Fibroblast of villous mesenchyme (primary cell): ENCODE results near the gene CGB1. TPM values are rescaled to one million over a fixed set of nuclear protein-coding genes. Genes with fewer than 3 reads are reported as not detected.
"Not testable (repeated sequence)": the region's sequence is repeated elsewhere in the genome, so short reads cannot be mapped to it uniquely, and the experiment has no call there.

Experiments
- DNase-seq: peaks from one replicate; pipeline ENCODE4 v3.0.0-alpha.2; 2010; ENCODE audit warnings: low read depth
- H3K4me3 ChIP-seq: 2 replicates; pipeline ENCODE4 v1.5.1; 2011; ENCODE audit warnings: low read depth, mild to moderate bottlenecking, low read length
- total RNA-seq: library from RNA; depleted of rRNA; stranded (reverse); fragments of >200 nt; gene quantifications from 2 replicates; pipeline ENCODE4 v1.2.3, GENCODE V29; 2012
- TF ChIP-seq, protein P1 (sequence below): IDR thresholded peaks from 2 replicates; pipeline ENCODE4 v1.5.1; 2012; ENCODE audit warnings: low read depth, mild to moderate bottlenecking, low read length; ENCODE audit not compliant: insufficient read depth

The CGB1 gene
- total RNA-seq, 1 donor = not detected

DNA sequence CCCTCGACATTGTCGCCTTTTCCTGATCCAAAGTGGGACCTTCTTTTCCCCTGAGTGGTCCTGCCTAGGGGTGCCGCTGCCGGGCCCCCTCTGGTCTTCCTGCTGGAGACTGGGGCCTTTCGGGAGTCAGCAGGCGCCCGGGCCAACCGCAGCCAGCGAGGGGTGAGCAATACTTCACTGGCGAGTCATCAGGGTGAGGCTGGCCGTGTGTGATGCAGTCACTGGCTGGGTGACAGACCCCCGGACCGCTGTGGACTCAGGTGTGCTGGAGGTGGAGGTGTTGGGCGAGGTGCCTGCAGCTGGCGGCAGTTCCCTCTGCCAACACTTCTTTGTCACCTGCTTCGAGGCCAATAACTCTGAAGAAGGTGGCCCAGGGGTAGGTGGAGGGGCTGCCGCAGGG, 5.5 kb upstream of the CGB1 start:
- no peak for DNase-seq
- no peak overlapping the region for H3K4me3 ChIP-seq
- TF ChIP-seq, protein P1, sequence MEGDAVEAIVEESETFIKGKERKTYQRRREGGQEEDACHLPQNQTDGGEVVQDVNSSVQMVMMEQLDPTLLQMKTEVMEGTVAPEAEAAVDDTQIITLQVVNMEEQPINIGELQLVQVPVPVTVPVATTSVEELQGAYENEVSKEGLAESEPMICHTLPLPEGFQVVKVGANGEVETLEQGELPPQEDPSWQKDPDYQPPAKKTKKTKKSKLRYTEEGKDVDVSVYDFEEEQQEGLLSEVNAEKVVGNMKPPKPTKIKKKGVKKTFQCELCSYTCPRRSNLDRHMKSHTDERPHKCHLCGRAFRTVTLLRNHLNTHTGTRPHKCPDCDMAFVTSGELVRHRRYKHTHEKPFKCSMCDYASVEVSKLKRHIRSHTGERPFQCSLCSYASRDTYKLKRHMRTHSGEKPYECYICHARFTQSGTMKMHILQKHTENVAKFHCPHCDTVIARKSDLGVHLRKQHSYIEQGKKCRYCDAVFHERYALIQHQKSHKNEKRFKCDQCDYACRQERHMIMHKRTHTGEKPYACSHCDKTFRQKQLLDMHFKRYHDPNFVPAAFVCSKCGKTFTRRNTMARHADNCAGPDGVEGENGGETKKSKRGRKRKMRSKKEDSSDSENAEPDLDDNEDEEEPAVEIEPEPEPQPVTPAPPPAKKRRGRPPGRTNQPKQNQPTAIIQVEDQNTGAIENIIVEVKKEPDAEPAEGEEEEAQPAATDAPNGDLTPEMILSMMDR = no peak

DNA sequence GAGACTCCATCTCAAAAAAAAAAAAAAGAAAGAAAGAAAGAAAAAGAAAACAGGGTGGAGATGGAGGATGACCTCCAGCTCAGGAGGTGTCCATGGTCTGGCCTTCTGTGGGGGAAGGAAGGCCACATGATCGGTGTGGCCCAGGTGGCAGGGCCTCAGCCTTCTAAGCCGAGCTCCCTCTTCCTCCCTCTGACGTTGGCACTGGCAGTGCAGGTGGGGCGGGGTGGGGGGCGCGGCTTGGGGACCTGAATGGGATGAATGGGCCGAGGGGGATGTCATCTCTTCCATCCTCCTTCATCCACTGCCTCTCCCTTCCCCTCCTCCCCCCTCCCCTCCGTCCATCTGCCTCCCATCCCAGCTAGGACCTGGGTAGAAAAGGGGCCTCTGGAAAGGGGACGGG, 3.0 kb upstream of the CGB1 start:
- DNase-seq, H3K4me3 ChIP-seq: not testable (repeated sequence)

DNA sequence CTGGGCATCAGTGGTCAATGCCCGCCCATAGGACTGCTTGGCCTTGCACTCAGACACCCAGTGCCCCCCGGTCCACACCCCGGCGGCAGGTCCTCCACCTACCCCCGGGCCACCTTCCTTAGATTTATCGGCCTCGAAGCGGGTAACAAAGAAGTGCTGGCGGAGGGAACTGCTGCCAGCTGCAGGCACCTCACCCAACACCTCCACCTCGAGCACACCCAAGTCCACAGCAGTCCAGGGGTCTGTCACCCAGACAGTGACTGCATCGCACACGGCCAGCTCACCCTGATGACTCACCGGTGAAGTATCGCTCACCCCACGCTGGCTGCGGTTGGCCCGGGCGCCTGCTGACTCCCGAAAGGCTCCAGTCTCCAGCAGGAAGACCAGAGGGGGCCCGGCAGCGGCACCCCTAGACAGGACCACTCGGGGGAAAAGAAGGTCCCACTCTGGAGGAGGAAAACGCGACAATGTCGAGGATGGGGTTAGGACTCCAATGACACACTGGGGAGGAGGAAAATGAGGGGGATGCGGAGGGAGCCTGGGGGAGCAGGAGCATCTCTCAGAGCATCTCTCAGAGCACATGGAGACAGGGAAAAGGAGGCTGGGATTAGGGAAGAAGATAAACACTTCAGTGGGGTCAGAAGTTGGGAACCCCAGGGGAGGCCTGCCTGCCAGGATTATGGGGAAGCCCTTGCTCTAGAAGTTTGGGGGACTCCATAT, 2.0 kb upstream of the CGB1 start:
- DNase-seq = peak; percentile 67
- H3K4me3 ChIP-seq = not testable (repeated sequence)

DNA sequence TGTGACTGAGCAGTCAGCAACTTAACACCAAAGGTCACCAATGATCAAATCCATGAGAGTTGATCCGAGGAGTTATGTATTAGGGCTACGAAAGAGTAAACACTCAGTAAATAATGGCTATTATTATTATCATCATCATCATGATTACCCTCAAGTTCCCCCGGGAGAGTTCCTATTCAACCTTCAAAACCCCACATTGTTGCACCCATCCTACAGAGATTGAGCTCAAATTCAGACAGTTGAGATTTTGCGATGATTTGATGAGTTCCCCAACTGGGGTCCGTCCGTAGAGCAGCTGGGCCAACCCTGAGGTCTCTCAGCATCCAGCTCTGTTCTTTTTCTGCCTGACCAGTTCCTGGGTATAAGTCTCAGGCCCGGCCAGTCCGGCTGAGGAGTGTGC, 1.4 kb upstream of the CGB1 start:
- DNase-seq, H3K4me3 ChIP-seq: not testable (repeated sequence)

DNA sequence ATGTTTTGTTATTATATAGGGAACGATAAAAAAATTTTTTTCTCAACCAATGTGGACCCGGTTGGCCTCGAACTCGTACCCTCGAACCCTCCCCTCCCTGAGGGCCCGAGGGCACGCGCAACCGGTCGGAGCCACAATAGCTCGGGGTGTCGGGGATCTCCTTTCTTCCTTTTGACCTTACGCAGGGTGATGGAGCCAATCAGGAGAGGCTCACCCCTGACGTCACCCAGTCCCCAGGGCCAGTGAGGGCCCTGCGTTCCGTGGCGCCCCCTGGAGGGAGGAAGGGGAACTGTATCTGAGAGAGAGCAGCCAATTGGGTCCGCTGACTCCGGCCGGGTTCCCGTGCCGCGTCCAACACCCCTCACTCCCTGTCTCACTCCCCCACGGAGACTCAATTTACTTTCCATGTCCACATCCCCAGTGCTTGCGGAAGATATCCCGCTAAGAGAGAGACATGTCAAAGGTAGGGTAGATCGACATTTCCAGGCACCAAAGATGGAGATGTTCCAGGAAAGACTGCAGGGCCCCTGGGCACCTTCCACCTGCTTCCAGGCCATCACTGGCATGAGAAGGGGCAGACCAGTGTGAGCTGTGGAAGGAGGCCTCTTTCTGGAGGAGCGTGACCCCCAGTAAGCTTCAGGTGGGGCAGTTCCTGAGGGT, 4.9 kb downstream of the CGB1 start, which contains the start of gene CGB2:
TSS of gene CGB2 (plus strand) at position 249 of the 660 bp plus-strand sequence. CDS start at position 455, 206 bp downstream.
- TF ChIP-seq, protein P1 = peak; percentile 34
- not testable (repeated sequence) for DNase-seq, H3K4me3 ChIP-seq

DNA sequence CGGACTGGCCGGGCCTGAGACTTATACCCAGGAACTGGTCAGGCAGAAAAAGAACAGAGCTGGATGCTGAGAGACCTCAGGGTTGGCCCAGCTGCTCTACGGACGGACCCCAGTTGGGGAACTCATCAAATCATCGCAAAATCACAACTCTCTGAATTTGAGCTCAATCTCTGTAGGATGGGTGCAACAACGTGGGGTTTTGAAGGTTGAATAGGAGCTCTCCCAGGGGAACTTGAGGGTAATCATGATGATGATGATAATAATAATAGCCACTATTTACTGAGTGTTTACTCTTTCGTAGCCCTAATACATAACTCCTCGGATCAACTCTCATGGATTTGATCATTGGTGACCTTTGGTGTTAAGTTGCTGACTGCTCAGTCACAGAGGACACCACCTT, 6.4 kb downstream of the CGB1 start:
- not testable (repeated sequence) for H3K4me3 ChIP-seq, DNase-seq

DNA sequence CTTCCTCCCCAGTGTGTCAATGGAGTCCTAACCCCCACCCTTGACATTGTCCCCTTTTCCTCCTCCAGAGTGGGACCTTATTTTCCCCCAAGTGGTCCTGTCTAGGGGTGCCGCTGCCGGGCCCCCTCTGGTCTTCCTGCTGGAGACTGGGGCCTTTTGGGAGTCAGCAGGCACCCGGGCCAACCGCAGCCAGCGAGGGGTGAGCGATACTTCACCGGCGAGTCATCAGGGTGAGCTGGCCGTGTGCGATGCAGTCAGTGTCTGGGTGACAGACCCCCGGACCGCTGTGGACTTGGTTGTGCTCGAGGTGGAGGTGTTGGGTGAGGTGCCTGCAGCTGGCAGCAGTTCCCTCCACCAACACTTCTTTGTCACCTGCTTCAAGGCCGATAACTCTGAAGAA, 6.9 kb downstream of the CGB1 start:
- DNase-seq, H3K4me3 ChIP-seq: not testable (repeated sequence)

DNA sequence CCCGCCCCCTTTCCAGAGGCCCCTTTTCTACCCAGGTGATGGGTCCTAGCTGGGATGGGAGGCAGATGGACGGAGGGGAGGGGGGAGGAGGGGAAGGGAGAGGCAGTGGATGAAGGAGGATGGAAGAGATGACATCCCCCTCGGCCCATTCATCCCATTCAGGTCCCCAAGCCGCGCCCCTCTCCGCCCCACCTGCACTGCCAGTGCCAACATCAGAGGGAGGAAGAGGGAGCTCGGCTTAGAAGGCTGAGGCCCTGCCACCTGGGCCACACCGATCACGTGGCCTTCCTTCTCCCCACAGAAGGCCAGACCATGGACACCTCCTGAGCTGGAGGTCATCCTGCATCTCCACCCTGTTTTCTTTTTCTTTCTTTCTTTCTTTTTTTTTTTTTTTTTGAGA, 8.0 kb downstream of the CGB1 start:
- H3K4me3 ChIP-seq, DNase-seq: not testable (repeated sequence)

DNA sequence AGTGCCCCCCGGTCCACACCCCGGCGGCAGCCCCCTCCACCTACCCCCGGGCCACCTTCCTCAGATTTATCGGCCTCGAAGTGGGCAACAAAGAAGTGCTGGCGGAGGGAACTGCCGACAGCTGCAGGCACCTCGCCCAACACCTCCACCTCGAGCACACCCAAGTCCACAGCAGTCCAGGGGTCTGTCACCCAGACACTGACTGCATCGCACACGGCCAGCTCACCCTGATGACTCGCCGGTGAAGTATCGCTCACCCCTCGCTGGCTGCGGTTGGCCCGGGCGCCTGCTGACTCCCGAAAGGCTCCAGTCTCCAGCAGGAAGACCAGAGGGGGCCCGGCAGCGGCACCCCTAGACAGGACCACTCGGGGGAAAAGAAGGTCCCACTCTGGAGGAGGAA, 11.1 kb downstream of the CGB1 start:
- DNase-seq, H3K4me3 ChIP-seq: not testable (repeated sequence)

DNA sequence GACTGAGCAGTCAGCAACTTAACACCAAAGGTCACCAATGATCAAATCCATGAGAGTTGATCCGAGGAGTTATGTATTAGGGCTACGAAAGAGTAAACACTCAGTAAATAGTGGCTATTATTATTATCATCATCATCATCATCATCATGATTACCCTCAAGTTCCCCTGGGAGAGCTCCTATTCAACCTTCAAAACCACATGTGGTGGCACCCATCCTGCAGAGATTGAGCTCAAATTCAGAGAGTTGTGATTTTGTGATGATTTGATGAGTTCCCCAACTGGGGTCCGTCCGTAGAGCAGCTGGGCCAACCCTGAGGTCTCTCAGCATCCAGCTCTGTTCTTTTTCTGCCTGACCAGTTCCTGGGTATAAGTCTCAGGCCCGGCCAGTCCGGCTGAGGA, 11.6 kb downstream of the CGB1 start:
- not testable (repeated sequence) for H3K4me3 ChIP-seq, DNase-seq

DNA sequence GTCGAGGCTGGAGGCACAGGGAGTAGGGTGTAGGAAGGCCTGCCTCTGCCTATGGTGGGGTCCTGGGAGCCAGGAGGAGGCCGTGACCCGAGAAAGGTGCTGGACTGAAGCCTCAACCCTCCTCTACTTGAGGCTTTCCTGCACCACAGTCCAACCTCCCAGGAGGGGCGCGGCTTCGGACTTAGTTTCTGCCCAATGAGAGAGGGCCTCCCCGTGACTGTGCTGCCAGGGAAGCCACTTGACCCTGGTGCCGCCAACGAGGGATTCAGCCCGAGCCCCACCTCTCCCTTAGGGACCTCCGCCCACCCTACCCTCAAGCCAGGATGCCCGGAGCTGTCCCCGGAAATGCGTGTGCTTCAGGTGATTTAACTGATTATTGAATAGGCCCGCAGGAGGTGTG, 12.5 kb downstream of the CGB1 start, which contains the start of gene CGB3:
TSS of gene CGB3 (minus strand) at position 101 of the 400 bp plus-strand sequence. CDS start 362 bp downstream, outside the sequence.
- not testable (repeated sequence) for H3K4me3 ChIP-seq, DNase-seq

DNA sequence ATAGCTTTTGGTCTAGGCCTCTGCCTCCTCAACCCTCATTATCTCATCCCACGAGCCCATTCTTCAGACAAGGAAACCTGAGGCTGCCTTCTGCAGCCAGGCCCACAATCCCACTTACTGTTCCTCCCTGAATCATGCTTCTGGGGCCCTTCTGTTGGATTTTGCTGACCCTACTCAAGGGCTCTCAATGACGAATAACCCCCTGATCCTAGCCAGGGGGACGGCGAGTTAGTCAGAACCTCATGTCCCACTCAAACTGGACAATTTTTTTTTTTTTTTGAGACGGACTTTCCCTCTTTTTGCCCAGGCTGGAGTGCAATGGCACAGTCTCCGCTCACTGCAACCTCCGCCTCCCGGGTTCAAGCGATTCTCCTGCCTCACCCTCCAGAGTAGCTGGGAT, 14.6 kb downstream of the CGB1 start:
- no peak for DNase-seq
- TF ChIP-seq, protein P1 = no peak
- H3K4me3 ChIP-seq = no peak overlapping the region
